DOHH2 (cell line): ENCODE measurements around the gene SEC62.

Source experiments
- EZH2phosphoT487 ChIP-seq: fragments of 200-600 bp; sonication (generic); IDR thresholded peaks from 2 replicates; pipeline ENCODE4 v1.6.1; 2017; ENCODE audit warnings: borderline replicate concordance, mild to moderate bottlenecking, antibody characterized with exemption, low read length, moderate library complexity, mixed read lengths
- TF ChIP-seq, protein P1 (sequence below): fragments of 200-600 bp; sonication (generic); IDR thresholded peaks from one replicate; pipeline ENCODE4 v1.5.1; 2014; ENCODE audit warnings: antibody characterized with exemption, mild to moderate bottlenecking, low read depth, low read length; ENCODE audit not compliant: poor library complexity, severe bottlenecking

DNA sequence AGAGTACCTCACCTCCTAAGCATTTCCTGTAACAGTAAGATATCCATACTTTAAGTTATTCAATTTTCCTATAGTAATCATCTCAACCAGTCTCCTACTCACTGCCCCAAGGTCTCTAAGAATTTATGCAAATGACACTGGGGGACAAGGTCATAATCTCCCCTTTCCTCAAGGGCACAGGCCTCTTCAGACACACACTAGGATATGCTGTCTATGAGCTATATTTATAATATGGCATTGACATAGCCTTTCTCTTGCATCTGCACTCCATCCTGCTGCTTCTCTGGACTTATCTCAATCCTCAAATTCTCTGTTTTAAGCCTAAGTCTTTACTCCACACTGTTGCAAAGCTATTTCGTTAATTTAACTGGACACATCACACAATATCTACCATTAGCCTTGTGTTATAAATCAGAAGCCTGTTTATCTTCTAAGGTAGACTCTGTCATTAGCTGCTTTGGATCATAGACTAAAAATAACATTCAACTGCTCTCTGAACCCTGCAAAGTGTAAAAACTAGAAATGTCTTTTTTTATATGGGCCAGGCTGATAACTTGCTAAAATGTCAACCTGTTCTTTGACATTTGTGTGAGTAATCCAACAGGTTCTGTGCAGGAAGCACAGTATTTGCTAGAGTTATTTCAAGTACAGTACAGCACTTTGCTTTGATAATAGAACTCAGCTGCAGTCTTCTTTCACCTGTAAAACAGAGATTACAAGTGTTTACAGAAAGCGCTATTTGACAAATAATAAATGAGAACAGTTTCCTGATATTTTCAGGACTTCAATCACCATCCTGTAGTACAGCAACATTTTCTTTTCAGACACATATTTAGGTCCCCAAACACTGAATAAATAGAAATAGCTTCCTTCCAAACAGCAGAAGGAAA is 17.8 kb upstream of the SEC62 start:
- TF ChIP-seq, protein P1, sequence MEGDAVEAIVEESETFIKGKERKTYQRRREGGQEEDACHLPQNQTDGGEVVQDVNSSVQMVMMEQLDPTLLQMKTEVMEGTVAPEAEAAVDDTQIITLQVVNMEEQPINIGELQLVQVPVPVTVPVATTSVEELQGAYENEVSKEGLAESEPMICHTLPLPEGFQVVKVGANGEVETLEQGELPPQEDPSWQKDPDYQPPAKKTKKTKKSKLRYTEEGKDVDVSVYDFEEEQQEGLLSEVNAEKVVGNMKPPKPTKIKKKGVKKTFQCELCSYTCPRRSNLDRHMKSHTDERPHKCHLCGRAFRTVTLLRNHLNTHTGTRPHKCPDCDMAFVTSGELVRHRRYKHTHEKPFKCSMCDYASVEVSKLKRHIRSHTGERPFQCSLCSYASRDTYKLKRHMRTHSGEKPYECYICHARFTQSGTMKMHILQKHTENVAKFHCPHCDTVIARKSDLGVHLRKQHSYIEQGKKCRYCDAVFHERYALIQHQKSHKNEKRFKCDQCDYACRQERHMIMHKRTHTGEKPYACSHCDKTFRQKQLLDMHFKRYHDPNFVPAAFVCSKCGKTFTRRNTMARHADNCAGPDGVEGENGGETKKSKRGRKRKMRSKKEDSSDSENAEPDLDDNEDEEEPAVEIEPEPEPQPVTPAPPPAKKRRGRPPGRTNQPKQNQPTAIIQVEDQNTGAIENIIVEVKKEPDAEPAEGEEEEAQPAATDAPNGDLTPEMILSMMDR: no peak
- no peak for TF ChIP-seq EZH2phosphoT487
